Panc1 (cell line): ENCODE data around the gene RASSF8. TPM values are rescaled to one million over a fixed set of nuclear protein-coding genes. Genes with fewer than 3 reads are reported as not detected.

Experiments used
- ATAC-seq: fragments of 200-7000 bp; cut with Tn5 transposase; 2 replicates; pipeline ENCODE4 v1.9.1; 2020; ENCODE audit warnings: mild to moderate bottlenecking, moderate library complexity
- BruUV-seq: library from RNA; stranded (reverse); fragments of 400-500 nt; replicated peaks from 2 replicates; lab custom pipeline; 2021; lab: Mats Ljungman, UMichigan
- CTCF ChIA-PET: fragments of 300-600 bp; sonication (Branson Sonifier 250); formaldehyde crosslinking; loops from one replicate; lab custom pipeline; 2022; ENCODE audit warnings: antibody characterized with exemption; lab: Charles Lee
- POLR2A ChIA-PET: fragments of 300-600 bp; sonication (Branson Sonifier 250); formaldehyde crosslinking; loops from one replicate; lab custom pipeline; 2022; ENCODE audit warnings: antibody characterized with exemption; lab: Charles Lee
- DNase-seq: peaks from one replicate; pipeline ENCODE4 v3.0.0-alpha.2; 2010; ENCODE audit warnings: low read depth, low spot score
- H3K27ac ChIP-seq: 2 replicates; pipeline ENCODE4 v1.5.1; 2011; ENCODE audit warnings: mild to moderate bottlenecking, low read length, inconsistent platforms
- H3K27me3 ChIP-seq: fragments of 200-500 bp; sonication (Bioruptor generic); 2 replicates; pipeline ENCODE4 v1.6.0; 2014; ENCODE audit warnings: low read length, inconsistent platforms; ENCODE audit not compliant: control insufficient read depth, insufficient read depth
- H3K36me3 ChIP-seq: fragments of 200-500 bp; sonication (Bioruptor generic); 2 replicates; pipeline ENCODE4 v1.5.1; 2014; ENCODE audit warnings: inconsistent platforms, mild to moderate bottlenecking, low read length, moderate library complexity; ENCODE audit not compliant: control insufficient read depth, insufficient read depth
- H3K4me1 ChIP-seq: 2 replicates; pipeline ENCODE4 v1.5.1; 2011; ENCODE audit warnings: inconsistent platforms, mild to moderate bottlenecking, low read length, moderate library complexity; ENCODE audit not compliant: control insufficient read depth, insufficient read depth
- H3K4me3 ChIP-seq, 2 experiments: 2 replicates each; pipeline ENCODE4 v1.5.1; 2011 to 2012; ENCODE audit warnings: low read depth in 2 of 2, low read length in 2 of 2, mild to moderate bottlenecking in 2 of 2, inconsistent platforms in 1 of 2, moderate library complexity in 1 of 2
- H3K9me3 ChIP-seq: fragments of 200-500 bp; sonication (Bioruptor generic); 2 replicates; pipeline ENCODE4 v1.5.1; 2014; ENCODE audit warnings: low read depth, mild to moderate bottlenecking, inconsistent platforms, low read length, moderate library complexity; ENCODE audit not compliant: control insufficient read depth, insufficient read depth
- CTCF ChIP-seq: fragments of 450-650 bp; IDR thresholded peaks from 2 replicates; pipeline ENCODE4 v1.5.1; 2017; ENCODE audit warnings: mild to moderate bottlenecking
- POLR2AphosphoS5 ChIP-seq: IDR thresholded peaks from 2 replicates; pipeline ENCODE4 v1.6.1; 2012; ENCODE audit warnings: mild to moderate bottlenecking, low read depth, low read length, moderate library complexity
- REST ChIP-seq, 2 experiments: IDR thresholded peaks; 2 replicates each; pipeline ENCODE4 v1.6.1; 2011 to 2012; ENCODE audit warnings: low read depth in 2 of 2, control low read depth in 1 of 2, low read length in 1 of 2, mild to moderate bottlenecking in 1 of 2, moderate library complexity in 1 of 2; ENCODE audit not compliant: insufficient read depth in 1 of 2
- SIN3A ChIP-seq: IDR thresholded peaks from 2 replicates; pipeline ENCODE4 v1.6.1; 2012; ENCODE audit warnings: low read depth, mild to moderate bottlenecking, low read length, moderate library complexity, borderline replicate concordance; ENCODE audit not compliant: insufficient read depth
- TCF7L2 ChIP-seq: IDR thresholded peaks from 2 replicates; pipeline ENCODE4 v1.6.1; 2011; ENCODE audit warnings: mild to moderate bottlenecking, low read depth, low read length, inconsistent platforms
- in situ Hi-C: cut with HindIII; loops from 2 replicates; pipeline ENCODE4 v1.10.0; 2016; ENCODE audit warnings: low sequenced_read_pairs, low pct_unique_long_range_greater_than_20kb
- intact Hi-C: fragments of 100-400 bp; cut with micrococcal nuclease; formaldehyde crosslinking; loops from one replicate; pipeline ENCODE4 v1.10.0; 2022; ENCODE audit not compliant: unreplicated experiment
- total RNA-seq: library from RNA; stranded (reverse); gene quantifications from one replicate; pipeline ENCODE4 v1.2.1, GENCODE V29; 2021; ENCODE audit not compliant: unreplicated experiment

The RASSF8 gene
- total RNA-seq, 1 experiment from 2014 or later: 103 TPM

- ChIA-PET CTCF (interaction anchor here (0.6 to 1.5 kb wide), 5 partner anchors 27 to 371 kb away, joined by 3 to 4 read pairs (median 3); no protein-coding TSS in a partner anchor), POLR2A (interaction anchor here (0.5 to 1.8 kb wide), 6 partner anchors 20 to 349 kb away, joined by 3 to 6 read pairs (median 3); partner anchors contain the start of gene BHLHE41)
- Histone ChIP-seq H3K36me3 (no peaks in the 10 kb centered on the region), H3K4me3 (peak overlapping the region; percentile 76 to 91), H3K27ac (peak overlapping the region; percentile 91), H3K4me1 (peaks cover 38% of the 10 kb centered on the region), H3K9me3 (no peaks in the 10 kb centered on the region), H3K27me3 (no peaks in the 10 kb centered on the region)
- intact Hi-C loops (no loop called here), in situ Hi-C loops (no loop called here)
- ATAC-seq: peak; percentile 67
- no TSS peak for BruUV-seq
- TF ChIP-seq SIN3A (peak; percentile 10), REST (IDR thresholded peaks at IDR 0.05; ENCODE audit: insufficient read depth in 1 of 2, low read depth in 2 of 2, low read length in 1 of 2) (no peak), POLR2AphosphoS5 (no peak; the same call in 1 of the 2 replicates), CTCF (no peak)
- DNase-seq: no peak
Measured at GRCh38 chr12:25959071-25959961, 834 bp downstream of the RASSF8 start.

GRCh38 chr12:25960143-25960542 is 1.7 kb downstream of the RASSF8 start:
- ATAC-seq: no peak
- Histone ChIP-seq H3K4me1 (peaks cover 38% of the 10 kb centered on the region), H3K27ac (peak overlapping the region; percentile 91), H3K9me3 (no peaks in the 10 kb centered on the region), H3K36me3 (no peaks in the 10 kb centered on the region), H3K4me3 (peak overlapping the region; percentile 76 to 91), H3K27me3 (no peaks in the 10 kb centered on the region)
- ChIA-PET POLR2A (interaction anchor here (0.7 to 1.8 kb wide), 2 partner anchors 165 to 721 kb away, joined by 3 read pairs; partner anchors contain the start of gene BHLHE41), CTCF (interaction anchor here (0.6 to 1.5 kb wide), 9 partner anchors 12 to 371 kb away, joined by 3 to 6 read pairs (median 4); no protein-coding TSS in a partner anchor)
- TF ChIP-seq POLR2AphosphoS5: no peak
- peak; percentile 83 for TF ChIP-seq CTCF
- TF ChIP-seq TCF7L2: no peak
- no peak for DNase-seq
- in situ Hi-C loops: no loop called here
- intact Hi-C loops: loop anchor here (5.0 kb wide), 1 partner anchor 67 kb away; no protein-coding TSS in a partner anchor
- TSS peak; percentile 66 for BruUV-seq
